NCI-H510A (cell line): ENCODE measurements around the gene LARP4B.

Source experiments
- DNase-seq: peaks from one replicate; lab custom pipeline; 2025; lab: John Stamatoyannopoulos, UW

LARP4B gene

GRCh38 chr10:807163-807957 is 124.1 kb downstream of the LARP4B start:
- DNase-seq = no peak

DNA sequence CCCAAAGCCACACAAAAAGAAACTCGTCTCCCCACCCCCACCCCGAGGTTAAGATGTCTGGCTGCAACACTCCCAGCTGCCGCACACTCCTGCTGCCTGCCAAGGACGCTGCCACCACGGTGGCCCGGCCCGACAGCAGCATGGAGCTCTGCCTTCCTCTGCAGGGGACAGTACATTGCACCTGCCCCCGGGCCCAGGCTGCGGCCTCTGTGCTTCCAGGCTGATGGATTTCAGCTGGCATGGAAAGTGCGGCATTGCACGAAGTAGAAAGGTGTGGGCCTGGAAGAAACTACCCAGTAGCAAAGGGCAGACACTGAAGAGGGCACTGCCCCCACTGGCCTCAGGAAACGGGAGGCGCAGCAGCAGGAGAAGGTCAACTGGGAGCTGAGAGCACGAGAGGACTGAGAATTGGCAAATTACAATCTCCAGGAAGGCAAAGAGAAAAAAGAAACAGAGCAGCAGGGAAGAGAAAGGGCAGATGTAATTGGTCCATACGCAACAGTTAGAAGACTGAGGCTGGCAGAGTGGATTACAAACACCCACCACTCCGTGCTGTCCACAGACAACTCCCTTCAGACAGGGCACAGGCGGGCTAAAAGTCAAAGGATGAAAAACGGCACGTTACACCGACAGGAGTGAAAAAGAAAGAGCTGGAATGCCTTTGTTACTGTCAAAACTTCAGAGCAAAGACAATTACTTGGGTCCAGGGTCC is 124.9 kb downstream of the LARP4B start:
- no peak for DNase-seq

DNA sequence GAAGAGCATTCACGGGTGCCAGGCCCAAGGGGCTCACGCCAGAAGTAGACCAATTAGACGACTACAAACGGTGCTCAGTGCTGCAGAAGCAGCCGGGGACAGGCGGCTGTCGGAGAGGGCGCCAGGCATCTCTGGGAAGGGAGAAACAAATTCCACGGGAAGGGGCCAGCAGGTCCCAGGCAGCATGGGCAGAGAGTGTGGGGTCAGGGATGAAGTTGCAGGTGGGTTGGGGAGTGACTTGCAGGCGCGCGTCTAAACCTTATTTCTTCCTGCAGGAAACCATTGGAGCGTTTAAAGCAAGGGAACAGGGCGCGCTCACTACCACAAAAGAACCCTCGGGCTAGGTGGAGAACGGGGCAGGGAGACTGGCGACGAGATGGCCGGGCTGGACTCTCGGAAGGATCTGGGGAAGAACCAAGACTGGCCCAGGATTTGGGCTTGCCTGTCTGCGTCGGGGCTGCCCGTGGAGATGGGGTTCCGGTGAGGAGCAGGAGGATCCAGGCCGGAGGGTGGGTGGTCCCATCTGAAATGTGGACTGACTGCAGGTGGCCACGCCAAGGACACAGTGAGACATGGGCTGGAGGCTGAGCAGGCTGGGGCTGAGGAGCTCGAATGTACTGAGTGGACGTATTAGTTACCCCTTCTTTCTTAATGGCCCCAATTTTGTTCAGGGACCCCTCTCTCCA is 125.7 kb downstream of the LARP4B start:
- DNase-seq = no peak

- DNase-seq = no peak
These were observed 126.5 kb downstream of the LARP4B start for GRCh38 chr10:804787-805619.

DNA sequence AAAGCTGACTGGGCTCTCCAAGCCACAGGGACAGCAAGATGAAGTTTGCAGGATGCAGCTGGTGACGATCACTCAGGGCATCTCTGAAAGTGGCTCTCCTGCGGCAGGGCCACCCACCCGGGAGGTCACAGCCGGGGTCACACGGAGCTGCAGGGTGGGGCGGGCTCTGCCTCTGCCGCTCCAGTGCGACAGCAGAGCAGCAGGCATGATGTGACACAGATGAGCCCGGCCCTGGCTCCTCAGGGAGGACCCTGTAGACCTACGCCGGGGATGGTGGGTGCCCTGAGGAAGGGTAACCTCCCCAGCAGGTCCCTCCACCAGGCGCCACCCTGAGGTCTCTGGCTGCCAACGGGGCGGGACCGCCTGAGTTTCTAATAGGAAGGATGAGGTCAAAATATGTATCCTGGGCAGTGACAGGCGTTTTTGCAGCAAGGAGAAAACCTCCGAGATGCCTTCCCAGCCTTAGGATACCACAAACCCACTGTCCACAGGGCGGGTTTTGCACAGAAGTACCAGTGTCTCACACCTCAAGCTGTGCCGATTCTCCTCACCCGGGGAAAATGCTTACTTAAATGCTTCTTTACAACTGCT is 127.2 kb downstream of the LARP4B start:
- no peak for DNase-seq

DNA sequence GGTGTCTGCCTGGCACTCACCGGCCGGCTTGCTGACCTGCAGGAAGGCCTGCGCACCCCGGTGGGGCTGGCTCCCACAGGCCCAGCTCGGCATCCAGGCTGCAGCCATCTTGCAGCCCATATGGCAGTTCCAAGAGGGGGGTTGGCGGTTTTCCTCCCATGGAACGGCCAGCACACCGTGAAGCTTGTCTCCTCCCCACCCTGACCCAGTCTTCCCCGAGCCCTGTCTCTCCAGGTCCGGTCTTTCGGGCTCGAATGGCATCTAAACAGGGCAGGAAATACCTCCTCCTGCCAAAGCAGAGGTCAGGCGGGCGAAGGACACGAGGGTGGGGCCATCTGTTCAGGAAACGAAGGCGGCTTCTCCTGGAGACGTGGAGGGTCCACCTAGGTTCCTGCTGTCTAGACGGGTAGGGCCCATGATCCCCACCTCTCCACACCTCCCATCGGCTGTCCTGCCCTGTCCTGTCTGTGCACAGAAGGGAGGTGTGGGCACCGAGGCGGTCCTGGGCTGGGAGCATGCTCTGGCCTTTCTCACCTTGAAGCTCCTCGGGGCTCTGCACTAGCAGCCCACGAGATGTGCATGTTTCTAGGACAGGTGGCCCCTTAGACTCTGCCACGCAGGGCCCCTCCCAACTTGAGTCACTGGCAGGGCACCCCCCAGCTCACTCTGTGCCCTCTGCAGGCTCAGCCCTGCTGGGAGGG is 128.3 kb downstream of the LARP4B start:
- no peak for DNase-seq

- no peak for DNase-seq
These were observed 129.0 kb downstream of the LARP4B start for GRCh38 chr10:802506-802905.

DNA sequence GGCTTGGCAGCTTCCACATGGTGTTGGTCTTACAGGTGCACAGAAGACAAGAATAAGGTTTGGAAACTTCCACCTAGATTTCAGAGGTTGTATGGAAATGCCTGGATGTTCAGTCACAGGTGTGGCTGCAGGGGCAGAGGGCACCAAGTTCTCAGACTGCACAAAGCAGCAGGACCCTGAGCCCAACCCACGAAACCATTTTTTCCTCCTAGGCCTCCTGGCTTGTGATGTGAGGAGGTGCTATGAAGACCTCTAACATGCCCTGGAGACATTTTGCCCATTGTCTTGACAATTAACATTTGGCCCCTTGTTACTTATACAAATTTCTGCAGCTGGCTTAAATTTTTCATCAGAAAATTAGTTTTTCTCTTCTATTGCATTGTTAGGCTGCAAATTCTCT is 134.3 kb downstream of the LARP4B start:
- no peak for DNase-seq

- DNase-seq = no peak
These were observed 135.3 kb downstream of the LARP4B start for GRCh38 chr10:796233-796632.

GRCh38 chr10:794382-794956 is 137.0 kb downstream of the LARP4B start:
- DNase-seq = no peak

DNA sequence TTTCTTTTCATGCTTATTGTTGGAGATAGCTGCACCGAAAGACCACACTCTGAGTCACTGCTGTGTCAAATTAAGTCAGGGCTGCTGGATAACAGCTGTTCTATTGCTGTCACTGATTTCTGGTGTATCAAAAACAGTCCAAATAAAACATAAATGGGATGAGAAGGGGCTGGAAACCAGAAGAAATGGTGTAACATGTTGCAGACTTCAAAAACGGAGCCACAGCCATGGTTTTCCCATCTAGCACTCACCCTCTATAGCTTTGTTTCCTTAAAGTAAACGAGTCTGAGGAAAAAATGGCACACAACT is 138.8 kb downstream of the LARP4B start:
- no peak for DNase-seq

- DNase-seq = no peak
These were observed 139.3 kb downstream of the LARP4B start for GRCh38 chr10:792083-792791.

GRCh38 chr10:791639-792038 is 139.9 kb downstream of the LARP4B start:
- DNase-seq = no peak

GRCh38 chr10:790821-791551 is 140.5 kb downstream of the LARP4B start:
- no peak for DNase-seq

- no peak for DNase-seq
These were observed 141.4 kb downstream of the LARP4B start for GRCh38 chr10:789831-790701.

- peak; percentile 32 for DNase-seq
These were observed 142.4 kb downstream of the LARP4B start for GRCh38 chr10:788796-789748.

DNA sequence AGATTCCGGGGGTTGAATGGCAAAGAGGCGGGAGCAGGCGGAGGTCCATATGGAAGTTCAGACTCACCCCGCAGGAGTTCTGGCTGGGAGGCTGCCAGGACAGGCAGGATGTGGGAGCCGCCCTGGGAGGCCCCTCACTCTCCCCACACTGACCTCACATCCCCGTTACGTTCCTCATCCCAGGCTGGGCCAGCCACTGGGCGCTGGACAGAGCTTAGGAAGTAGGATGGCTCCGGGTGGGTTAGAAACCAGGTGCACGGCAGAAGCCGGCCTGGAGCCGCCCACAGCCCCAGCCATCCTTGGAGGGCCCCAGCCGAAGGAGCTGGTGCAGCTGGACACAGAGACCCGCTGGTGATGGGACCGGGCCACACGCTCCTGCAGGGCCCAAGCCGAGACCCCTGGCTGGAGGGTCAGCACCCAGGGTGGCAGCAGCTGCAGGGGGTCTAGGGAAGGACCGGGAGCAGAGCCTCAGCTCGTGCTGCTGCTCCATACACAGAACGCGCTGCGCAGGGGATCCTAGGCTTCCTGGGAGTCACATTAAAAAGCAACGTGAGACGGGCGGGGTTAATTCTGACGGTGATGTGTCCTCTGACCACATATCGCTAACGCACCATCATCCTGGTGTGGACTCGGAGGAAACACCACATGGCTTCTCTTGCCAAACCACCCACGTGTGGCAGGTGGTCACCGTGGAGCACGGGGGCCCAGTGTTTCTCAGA is 143.4 kb downstream of the LARP4B start:
- DNase-seq = no peak
